HG03045 (cell line): ENCODE data around the gene LCE5A.
"Not testable (repeated sequence)": the region's sequence is repeated elsewhere in the genome, so short reads cannot be mapped to it uniquely, and the experiment has no call there.

Experiments
- ATAC-seq: cut with Tn5 transposase; IDR thresholded peaks from one replicate; pipeline ENCODE4 v1.9.1; 2021; ENCODE audit warnings: mild to moderate bottlenecking, moderate library complexity; ENCODE audit not compliant: unreplicated experiment

LCE5A gene

GRCh38 chr1:152510503-152510902 lies at the start of gene LCE5A:
Gene LCE5A (plus strand): TSS chr1:152510803. CDS start chr1:152511535, 732 bp downstream.
- ATAC-seq: no peak

GRCh38 chr1:152461544-152461943 lies 49.1 kb upstream of the LCE5A start:
- ATAC-seq: no peak

GRCh38 chr1:152462636-152463035 lies 48.0 kb upstream of the LCE5A start:
- ATAC-seq: no peak

GRCh38 chr1:152466217-152466616 lies 44.4 kb upstream of the LCE5A start:
- ATAC-seq: no peak

- ATAC-seq: no peak
Observed at GRCh38 chr1:152473887-152474537, 36.6 kb upstream of the LCE5A start.

GRCh38 chr1:152479792-152480595 lies 30.6 kb upstream of the LCE5A start:
- ATAC-seq: no peak

GRCh38 chr1:152481869-152482664 lies 28.5 kb upstream of the LCE5A start:
- no peak for ATAC-seq

GRCh38 chr1:152486400-152487006 lies 24.1 kb upstream of the LCE5A start:
- no peak for ATAC-seq

GRCh38 chr1:152487871-152488270 lies 22.7 kb upstream of the LCE5A start:
- no peak for ATAC-seq

GRCh38 chr1:152491537-152491936 lies 19.1 kb upstream of the LCE5A start:
- ATAC-seq: not testable (repeated sequence)

- no peak for ATAC-seq
Observed at GRCh38 chr1:152495066-152495675, 15.4 kb upstream of the LCE5A start.

- ATAC-seq: no peak
Observed at GRCh38 chr1:152497273-152497672, 13.3 kb upstream of the LCE5A start.

- no peak for ATAC-seq
Observed at GRCh38 chr1:152501704-152502103, 8.9 kb upstream of the LCE5A start.

GRCh38 chr1:152502496-152503180 lies 8.0 kb upstream of the LCE5A start:
- ATAC-seq: no peak

- ATAC-seq: no peak
Observed at GRCh38 chr1:152505083-152505482, 5.5 kb upstream of the LCE5A start.

GRCh38 chr1:152506899-152507498 lies 3.6 kb upstream of the LCE5A start:
- ATAC-seq: no peak

- ATAC-seq: no peak
Observed at GRCh38 chr1:152511596-152511995, 993 bp downstream of the LCE5A start.

GRCh38 chr1:152513081-152513480 lies 2.5 kb downstream of the LCE5A start:
- ATAC-seq: no peak

- ATAC-seq: no peak
Observed at GRCh38 chr1:152514715-152515433, 4.3 kb downstream of the LCE5A start.
